Nephron progenitor cell (in vitro differentiated cells): Measurements from ENCODE around the gene COX17.

Experiments used
- DNase-seq: peaks from one replicate; pipeline ENCODE4 v3.0.0; 2021
- H3K27ac Mint-ChIP-seq: 2 replicates; pipeline ENCODE4 v1.8.0; 2021; ENCODE audit warnings: mild to moderate bottlenecking, moderate library complexity, mixed read lengths
- H3K27me3 Mint-ChIP-seq: 2 replicates; pipeline ENCODE4 v1.8.0; 2021; ENCODE audit warnings: mild to moderate bottlenecking, low read depth, mixed read lengths; ENCODE audit not compliant: poor library complexity
- H3K36me3 Mint-ChIP-seq: 2 replicates; pipeline ENCODE4 v1.8.0; 2021; ENCODE audit warnings: low read depth, mixed read lengths
- H3K4me1 Mint-ChIP-seq: 2 replicates; pipeline ENCODE4 v1.8.0; 2021; ENCODE audit warnings: mixed read lengths
- H3K4me3 Mint-ChIP-seq: 2 replicates; pipeline ENCODE4 v1.8.0; 2021; ENCODE audit warnings: mild to moderate bottlenecking, moderate library complexity, mixed read lengths
- H3K9me3 Mint-ChIP-seq: 2 replicates; pipeline ENCODE4 v1.8.0; 2021; ENCODE audit warnings: mild to moderate bottlenecking, moderate library complexity, mixed read lengths
- TF ChIP-seq, protein P1 (sequence below): fragments of 200-600 bp; sonication (generic); IDR thresholded peaks from 2 replicates; pipeline ENCODE4 v1.5.0; 2021; ENCODE audit warnings: antibody characterized with exemption

Gene COX17

DNA sequence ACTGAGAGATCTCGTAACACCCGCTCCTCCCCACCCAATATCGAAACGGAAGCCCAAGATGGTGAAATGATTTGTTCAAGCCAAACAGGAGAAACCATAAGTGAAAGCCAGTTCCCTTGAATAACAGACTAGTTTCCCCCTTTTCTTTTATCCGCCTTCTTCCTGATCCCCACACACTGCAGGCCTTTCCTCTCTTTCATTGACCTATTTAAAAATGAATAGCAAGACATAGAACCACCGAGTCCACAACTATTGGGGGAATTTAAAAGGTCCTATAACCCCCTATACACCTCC, 382 bp upstream of the COX17 start:
- peaks cover 5% of the 10 kb centered on the region for H3K27me3 Mint-ChIP-seq
- DNase-seq, result no peak
- H3K9me3 Mint-ChIP-seq, result no peaks in the 10 kb centered on the region
- H3K36me3 Mint-ChIP-seq, result peaks cover 30% of the 10 kb centered on the region
- peaks cover 27% of the 10 kb centered on the region for H3K4me1 Mint-ChIP-seq
- H3K4me3 Mint-ChIP-seq, result peak overlapping the region; percentile 89
- TF ChIP-seq, protein P1, sequence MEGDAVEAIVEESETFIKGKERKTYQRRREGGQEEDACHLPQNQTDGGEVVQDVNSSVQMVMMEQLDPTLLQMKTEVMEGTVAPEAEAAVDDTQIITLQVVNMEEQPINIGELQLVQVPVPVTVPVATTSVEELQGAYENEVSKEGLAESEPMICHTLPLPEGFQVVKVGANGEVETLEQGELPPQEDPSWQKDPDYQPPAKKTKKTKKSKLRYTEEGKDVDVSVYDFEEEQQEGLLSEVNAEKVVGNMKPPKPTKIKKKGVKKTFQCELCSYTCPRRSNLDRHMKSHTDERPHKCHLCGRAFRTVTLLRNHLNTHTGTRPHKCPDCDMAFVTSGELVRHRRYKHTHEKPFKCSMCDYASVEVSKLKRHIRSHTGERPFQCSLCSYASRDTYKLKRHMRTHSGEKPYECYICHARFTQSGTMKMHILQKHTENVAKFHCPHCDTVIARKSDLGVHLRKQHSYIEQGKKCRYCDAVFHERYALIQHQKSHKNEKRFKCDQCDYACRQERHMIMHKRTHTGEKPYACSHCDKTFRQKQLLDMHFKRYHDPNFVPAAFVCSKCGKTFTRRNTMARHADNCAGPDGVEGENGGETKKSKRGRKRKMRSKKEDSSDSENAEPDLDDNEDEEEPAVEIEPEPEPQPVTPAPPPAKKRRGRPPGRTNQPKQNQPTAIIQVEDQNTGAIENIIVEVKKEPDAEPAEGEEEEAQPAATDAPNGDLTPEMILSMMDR, result no peak
- peak overlapping the region; percentile 87 for H3K27ac Mint-ChIP-seq

DNA sequence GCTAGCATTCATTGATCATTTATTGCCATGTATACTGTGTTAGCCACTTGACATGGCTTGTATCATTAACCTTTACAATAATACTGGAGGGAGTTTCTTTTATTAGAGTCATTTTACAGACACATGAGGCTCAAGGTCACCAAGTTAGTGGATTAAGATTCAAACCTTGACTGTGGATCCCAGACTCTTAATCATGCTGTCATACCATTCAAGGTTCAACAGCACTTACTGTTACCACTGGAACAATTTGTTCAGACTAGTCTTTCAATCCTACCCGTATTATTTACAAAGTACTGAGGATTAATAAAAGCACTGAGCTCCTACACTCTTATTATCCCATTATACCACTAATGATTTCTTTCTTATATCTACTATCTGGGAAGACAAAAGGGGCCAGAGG, 1.2 kb downstream of the COX17 start:
- peaks cover 43% of the 10 kb centered on the region for H3K36me3 Mint-ChIP-seq
- H3K4me3 Mint-ChIP-seq, result peak overlapping the region; percentile 89
- H3K27me3 Mint-ChIP-seq, result no peaks in the 10 kb centered on the region
- peaks cover 27% of the 10 kb centered on the region for H3K4me1 Mint-ChIP-seq
- TF ChIP-seq, protein P1, result no peak
- H3K9me3 Mint-ChIP-seq, result no peaks in the 10 kb centered on the region
- no peak overlapping the region for H3K27ac Mint-ChIP-seq
- DNase-seq, result no peak

DNA sequence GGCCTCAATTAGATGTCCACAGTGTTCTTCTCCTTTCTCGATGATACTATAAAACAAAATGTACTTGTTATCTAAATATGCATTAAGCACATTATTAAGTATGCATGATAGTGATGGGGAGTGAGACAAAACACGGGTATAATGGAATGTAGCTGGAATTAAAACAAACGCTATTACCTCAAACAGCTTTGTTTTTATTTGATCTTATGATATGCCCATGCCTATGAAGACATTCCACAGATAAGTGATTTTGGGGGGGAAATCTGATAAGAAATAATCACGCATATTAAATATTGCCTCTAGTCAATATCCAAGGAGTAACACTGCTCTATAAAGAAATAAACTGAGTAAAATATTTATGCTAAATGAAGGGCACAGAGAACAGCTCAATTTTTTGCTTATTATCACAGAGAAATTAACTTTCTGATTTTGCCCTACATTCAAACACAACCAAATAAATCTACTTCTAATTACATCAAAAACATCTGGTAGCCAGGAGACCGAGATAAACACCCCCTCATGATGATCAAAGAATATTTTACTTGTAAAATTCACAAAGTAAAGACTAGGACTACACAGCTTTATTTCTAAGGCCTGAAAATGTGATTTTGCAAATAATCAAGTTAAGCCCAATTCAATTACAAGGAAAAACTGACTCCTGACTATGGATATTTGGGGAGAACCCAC, 1.9 kb downstream of the COX17 start:
- Mint-ChIP-seq H3K36me3 (peaks cover 45% of the 10 kb centered on the region), H3K27ac (no peak overlapping the region), H3K9me3 (no peaks in the 10 kb centered on the region), H3K27me3 (no peaks in the 10 kb centered on the region), H3K4me3 (peak overlapping the region; percentile 89), H3K4me1 (peaks cover 27% of the 10 kb centered on the region)
- TF ChIP-seq, protein P1, result no peak
- no peak for DNase-seq

DNA sequence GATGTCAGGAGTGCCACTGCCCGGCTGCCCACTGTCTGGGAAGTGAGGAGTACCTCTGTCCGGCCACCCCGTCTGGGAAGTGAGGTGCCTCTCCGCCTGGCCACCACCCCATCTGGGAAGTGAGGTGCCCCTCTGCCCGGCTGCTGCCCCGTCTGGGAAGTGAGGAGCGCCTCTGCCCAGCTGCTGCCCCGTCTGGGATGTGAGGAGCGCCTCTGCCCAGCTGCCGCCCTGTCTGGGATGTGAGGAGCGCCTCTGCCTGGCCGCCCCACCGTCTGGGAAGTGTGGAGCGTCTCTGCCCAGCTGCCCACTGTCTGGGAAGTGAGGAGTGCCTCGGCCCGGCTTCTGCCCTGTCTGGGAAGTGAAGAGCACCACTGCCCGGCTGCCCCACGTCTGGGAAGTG, 3.3 kb downstream of the COX17 start:
- no peaks in the 10 kb centered on the region for H3K9me3 Mint-ChIP-seq

DNA sequence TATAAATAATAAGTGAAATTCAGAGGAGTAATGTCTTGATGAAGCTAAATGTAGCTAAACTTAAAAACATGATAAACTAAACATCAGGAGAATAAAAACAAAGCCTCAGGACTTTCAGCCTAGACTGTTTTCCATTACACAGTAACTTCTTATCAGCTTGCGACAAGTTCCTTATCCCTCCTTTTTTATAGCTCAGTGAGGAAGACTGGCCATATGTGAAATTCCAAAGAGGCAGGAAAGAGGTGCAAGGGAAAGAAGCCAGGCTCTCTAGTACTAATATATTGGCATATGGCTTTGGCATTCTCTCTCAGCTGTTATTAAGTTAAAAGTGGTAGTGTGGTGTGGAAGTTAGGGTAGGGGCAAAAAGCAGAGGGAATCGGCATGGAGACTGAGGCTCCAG, 4.4 kb downstream of the COX17 start:
- H3K4me3 Mint-ChIP-seq, result no peak overlapping the region
- H3K4me1 Mint-ChIP-seq, result peaks cover 26% of the 10 kb centered on the region
- H3K36me3 Mint-ChIP-seq, result peaks cover 58% of the 10 kb centered on the region
- TF ChIP-seq, protein P1, result no peak
- H3K27ac Mint-ChIP-seq, result no peak overlapping the region
- no peaks in the 10 kb centered on the region for H3K9me3 Mint-ChIP-seq
- no peak for DNase-seq
- no peaks in the 10 kb centered on the region for H3K27me3 Mint-ChIP-seq

More for the DNA sequence above, 3.3 kb downstream of the COX17 start:
- Mint-ChIP-seq H3K27me3 (no peaks in the 10 kb centered on the region), H3K4me3 (no peak overlapping the region), H3K27ac (no peak overlapping the region), H3K36me3 (peaks cover 58% of the 10 kb centered on the region), H3K4me1 (peaks cover 27% of the 10 kb centered on the region)
- DNase-seq, result no peak
- TF ChIP-seq, protein P1, result no peak

DNA sequence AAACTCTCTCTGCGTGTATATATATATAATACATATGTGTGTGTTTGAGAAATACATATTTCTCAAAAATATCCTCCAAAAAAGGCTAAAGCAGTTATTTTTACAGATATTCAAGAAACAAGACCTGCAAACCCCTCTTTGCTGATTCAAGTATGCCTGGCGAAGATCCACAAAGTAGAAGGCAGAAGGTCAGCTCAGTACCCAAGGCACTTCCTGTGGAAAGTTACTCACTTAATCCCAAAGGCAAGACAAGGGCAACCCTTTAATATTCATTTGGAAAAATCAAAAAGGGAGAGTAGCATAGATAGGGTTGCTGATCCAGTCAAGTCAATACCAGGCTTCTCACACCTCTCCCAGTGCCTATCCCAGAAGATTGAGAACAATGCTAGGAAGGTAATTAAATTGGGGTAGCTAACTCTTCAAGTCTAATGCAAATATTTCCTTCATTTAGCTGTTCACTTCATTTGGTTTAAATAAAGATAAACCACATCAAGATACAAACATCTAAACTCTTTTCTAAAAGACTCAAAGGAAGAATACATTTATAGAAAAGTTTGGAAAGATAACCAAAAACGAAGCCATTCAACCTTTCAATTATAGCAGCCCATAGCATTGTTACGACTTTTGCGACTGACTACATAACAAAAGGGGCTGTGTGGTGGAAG, 7.2 kb downstream of the COX17 start:
- DNase-seq, result no peak
- Mint-ChIP-seq H3K4me3 (no peak overlapping the region), H3K9me3 (no peaks in the 10 kb centered on the region), H3K4me1 (peaks cover 2% of the 10 kb centered on the region), H3K36me3 (peaks cover 52% of the 10 kb centered on the region), H3K27me3 (no peaks in the 10 kb centered on the region), H3K27ac (no peak overlapping the region)
- TF ChIP-seq, protein P1, result no peak
